GM21381 (cell line): ENCODE results near the gene ADSL.

Experiments
- ATAC-seq: cut with Tn5 transposase; IDR thresholded peaks from one replicate; pipeline ENCODE4 v1.9.1; 2021; ENCODE audit warnings: mild to moderate bottlenecking, moderate library complexity; ENCODE audit not compliant: unreplicated experiment

Gene ADSL

GRCh38 chr22:40433416-40434090, 87.3 kb downstream of the ADSL start:
- no peak for ATAC-seq

- no peak for ATAC-seq
Measured at GRCh38 chr22:40434106-40434505, 87.8 kb downstream of the ADSL start.

- ATAC-seq, result no peak
Measured at GRCh38 chr22:40434745-40435144, 88.4 kb downstream of the ADSL start.

GRCh38 chr22:40436505-40437431, 90.5 kb downstream of the ADSL start:
- ATAC-seq, result peak; percentile 63
